HepG2 (cell line): Measurements from ENCODE around the gene DYNC1LI1. TPM values are rescaled to one million over a fixed set of nuclear protein-coding genes. Genes with fewer than 3 reads are reported as not detected.

ENCODE experiments used
- CCDC6 ChIP-seq: sonication (generic); formaldehyde crosslinking; IDR thresholded peaks from 2 replicates; pipeline ENCODE4 v1.8.1; 2022; ENCODE audit warnings: mild to moderate bottlenecking, missing genetic modification reagents, moderate library complexity
- MATR3 ChIP-seq: sonication (generic); formaldehyde crosslinking; IDR thresholded peaks from 2 replicates; pipeline ENCODE4 v1.4.0; 2020; ENCODE audit warnings: missing genetic modification reagents
- PRDM4 ChIP-seq: sonication (generic); formaldehyde crosslinking; IDR thresholded peaks from 2 replicates; pipeline ENCODE4 v1.9.0; 2021; ENCODE audit warnings: missing genetic modification reagents, borderline replicate concordance
- SP1 ChIP-seq, 2 experiments: fragments of 450-650 bp in 1 of 2; sonication (generic) in 1 of 2; formaldehyde crosslinking in 1 of 2; IDR thresholded peaks; 2 replicates each; pipeline versions ENCODE4 v1.4.0 to v1.6.1; 2016 to 2020; ENCODE audit warnings: missing genetic modification reagents in 1 of 2
- TCF12 ChIP-seq, 2 experiments: fragments of 450-650 bp in 1 of 2; sonication (generic) in 1 of 2; formaldehyde crosslinking in 1 of 2; IDR thresholded peaks; 2 replicates each; pipeline versions ENCODE4 v1.6.1 to v1.8.0; 2017 to 2022; ENCODE audit warnings: antibody characterized with exemption in 1 of 2, mild to moderate bottlenecking in 1 of 2, missing genetic modification reagents in 1 of 2, moderate library complexity in 1 of 2
- ZC3H13 ChIP-seq: sonication (generic); formaldehyde crosslinking; IDR thresholded peaks from 2 replicates; pipeline ENCODE4 v1.8.1; 2023; ENCODE audit warnings: mild to moderate bottlenecking, missing genetic modification reagents, moderate library complexity
- ZNF326 ChIP-seq: sonication (generic); formaldehyde crosslinking; IDR thresholded peaks from 2 replicates; pipeline ENCODE4 v1.4.0; 2020; ENCODE audit warnings: missing genetic modification reagents, borderline replicate concordance
- ZNF672 ChIP-seq: sonication (generic); formaldehyde crosslinking; IDR thresholded peaks from 2 replicates; pipeline ENCODE4 v1.8.1; 2022; ENCODE audit warnings: missing genetic modification reagents
- ZNF773 ChIP-seq: sonication (generic); formaldehyde crosslinking; IDR thresholded peaks from 2 replicates; pipeline ENCODE4 v1.4.0; 2020; ENCODE audit warnings: missing genetic modification reagents, borderline replicate concordance
- ZXDC ChIP-seq: sonication (generic); formaldehyde crosslinking; IDR thresholded peaks from 2 replicates; pipeline ENCODE4 v1.5.0; 2020; ENCODE audit warnings: mild to moderate bottlenecking, missing genetic modification reagents
- polyA plus RNA-seq, 8 experiments: library from polyadenylated mRNA; depleted of rRNA in 3 of 8; stranded (reverse) in 7 of 8; unstranded in 1 of 8; fragments of >200 nt; fragmentation: Illumina TruSeq in 4 of 8; extraction: Trizol in 4 of 8; gene quantifications; 2 replicates each; pipeline versions ENCODE4 v1.2.1 to v1.2.3, GENCODE V29; 2011 to 2016; ENCODE audit warnings: low read depth in 4 of 8, missing spikeins in 1 of 8, mixed read lengths in 1 of 8; ENCODE audit not compliant: insufficient read depth in 1 of 8
- total RNA-seq, 5 experiments: library from RNA; depleted of rRNA; stranded (reverse); fragments of >200 nt; fragmentation: Illumina TruSeq; extraction: Trizol; gene quantifications; 2 replicates each; pipeline ENCODE4 v1.2.3, GENCODE V29; 2016; ENCODE audit warnings: low read depth in 1 of 5

The DYNC1LI1 gene
- total and polyA plus RNA-seq, 2 of the 13 experiments (the other 11 are each of a cell fraction or from before 2014, with no cell fraction given), result 13.4 to 37.1 TPM

- TF ChIP-seq PRDM4 (CRISPR knock-in tag), result no peak
- no peak for TF ChIP-seq TCF12 (IDR thresholded peaks at IDR 0.05)
- TF ChIP-seq TCF12 (CRISPR knock-in tag; IDR thresholded peaks at IDR 0.05), result no peak
- TF ChIP-seq ZNF773 (CRISPR knock-in tag), result no peak
- TF ChIP-seq ZNF672 (CRISPR knock-in tag), result no peak
- TF ChIP-seq ZC3H13, result no peak
- TF ChIP-seq MATR3 (CRISPR knock-in tag), result no peak
- no peak for TF ChIP-seq SP1 (IDR thresholded peaks at IDR 0.05)
- no peak for TF ChIP-seq SP1 (CRISPR knock-in tag; IDR thresholded peaks at IDR 0.05)
- no peak for TF ChIP-seq ZNF326
- TF ChIP-seq CCDC6 (CRISPR knock-in tag), result no peak
- no peak for TF ChIP-seq ZXDC (CRISPR knock-in tag)
These were observed 68.9 kb downstream of the DYNC1LI1 start (continued) for GRCh38 chr3:32501783-32502117.
